OCI-LY3 (cell line): Measurements from ENCODE around the gene FMN1.

Source experiments
- H2AFZ ChIP-seq: fragments of 200-600, 300-600 bp; shearing (Covaris generic); 2 replicates; pipeline ENCODE4 v1.6.0; 2014; ENCODE audit warnings: antibody characterized with exemption, low read depth, low read length
- H3K27ac ChIP-seq: fragments of 200-600, 300-600 bp; sonication (generic); 2 replicates; pipeline ENCODE4 v1.5.1; 2014; ENCODE audit warnings: mild to moderate bottlenecking, low read length, moderate library complexity, mixed read lengths
- H3K27me3 ChIP-seq: fragments of 200-600, 300-600 bp; sonication (generic); 2 replicates; pipeline ENCODE4 v1.6.1; 2014; ENCODE audit warnings: low read depth, low read length, mixed read lengths
- H3K36me3 ChIP-seq: fragments of 200-600, 300-600 bp; sonication (generic); replicated peaks from 2 replicates; pipeline ENCODE3; 2014; ENCODE audit warnings: low read depth, low read length, mixed read lengths
- H3K4me1 ChIP-seq: fragments of 300-600, 200-600 bp; sonication (generic); 2 replicates; pipeline ENCODE4 v1.6.1; 2014; ENCODE audit warnings: low read length, mixed read lengths
- H3K4me2 ChIP-seq: fragments of 200-600, 300-600 bp; sonication (generic); 2 replicates; pipeline ENCODE4 v1.6.1; 2014; ENCODE audit warnings: low read length, mixed read lengths
- H3K4me3 ChIP-seq: fragments of 300-600, 200-600 bp; sonication (generic); 2 replicates; pipeline ENCODE4 v1.5.1; 2014; ENCODE audit warnings: antibody characterized with exemption, mild to moderate bottlenecking, low read length, moderate library complexity
- H3K79me2 ChIP-seq: fragments of 300-600, 200-600 bp; shearing (Covaris generic); 2 replicates; pipeline ENCODE4 v1.6.1; 2014; ENCODE audit warnings: mild to moderate bottlenecking, low read length, mixed read lengths
- H3K9ac ChIP-seq: fragments of 300-600, 200-600 bp; shearing (Covaris generic); 2 replicates; pipeline ENCODE4 v1.6.0; 2014; ENCODE audit warnings: mild to moderate bottlenecking, low read length, moderate library complexity
- H3K9me3 ChIP-seq: fragments of 200-600, 300-600 bp; shearing (Covaris generic); 2 replicates; pipeline ENCODE4 v1.6.1; 2014; ENCODE audit warnings: low read length, mixed read lengths; ENCODE audit not compliant: insufficient read depth
- H4K20me1 ChIP-seq: fragments of 200-600, 300-600 bp; sonication (generic); 2 replicates; pipeline ENCODE4 v1.6.1; 2016; ENCODE audit warnings: low read length, mixed read lengths; ENCODE audit not compliant: insufficient read depth
- EZH2phosphoT487 ChIP-seq: fragments of 200-600 bp; shearing (Covaris generic); IDR thresholded peaks from 2 replicates; pipeline ENCODE4 v1.6.1; 2018; ENCODE audit warnings: antibody characterized with exemption, mixed run types, low read depth
- TF ChIP-seq, protein P1 (sequence below): fragments of 200-600, 300-600 bp; sonication (generic); IDR thresholded peaks from 2 replicates; pipeline ENCODE4 v1.5.1; 2014; ENCODE audit warnings: antibody characterized with exemption, low read length, low read depth

The FMN1 gene

DNA sequence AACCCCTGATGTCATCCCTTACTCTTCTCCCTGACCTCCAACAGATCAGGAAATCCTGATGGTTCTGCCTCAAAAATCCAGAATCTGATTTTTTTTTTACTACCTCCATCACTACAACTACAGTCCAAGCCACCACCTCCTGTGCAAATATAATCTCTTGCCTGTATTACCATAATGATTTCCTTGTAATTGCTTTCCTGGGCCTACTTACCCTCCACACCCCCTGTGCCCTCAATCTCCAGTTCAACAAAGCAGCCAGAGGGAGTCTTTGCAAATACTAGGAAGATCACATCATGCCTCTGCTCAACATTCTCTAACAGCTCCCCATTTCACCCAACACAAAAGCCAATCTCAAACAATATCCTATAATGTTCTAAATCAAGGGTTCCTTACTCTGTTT is 159.9 kb downstream of the FMN1 start:
- no peaks in the 10 kb centered on the region for H4K20me1 ChIP-seq
- no peaks in the 10 kb centered on the region for H3K36me3 ChIP-seq
- no peaks in the 10 kb centered on the region for H3K4me1 ChIP-seq
- no peak overlapping the region for H3K9ac ChIP-seq
- TF ChIP-seq EZH2phosphoT487, result no peak
- no peak overlapping the region for H2AFZ ChIP-seq
- no peak overlapping the region for H3K4me3 ChIP-seq
- H3K27me3 ChIP-seq, result 0 out of 2 replicates have a peak, but pooled peaks cover 4% of the 10 kb centered on the region
- H3K9me3 ChIP-seq, result no peaks in the 10 kb centered on the region
- H3K4me2 ChIP-seq, result no peak overlapping the region
- H3K79me2 ChIP-seq, result no peaks in the 10 kb centered on the region
- no peak overlapping the region for H3K27ac ChIP-seq

DNA sequence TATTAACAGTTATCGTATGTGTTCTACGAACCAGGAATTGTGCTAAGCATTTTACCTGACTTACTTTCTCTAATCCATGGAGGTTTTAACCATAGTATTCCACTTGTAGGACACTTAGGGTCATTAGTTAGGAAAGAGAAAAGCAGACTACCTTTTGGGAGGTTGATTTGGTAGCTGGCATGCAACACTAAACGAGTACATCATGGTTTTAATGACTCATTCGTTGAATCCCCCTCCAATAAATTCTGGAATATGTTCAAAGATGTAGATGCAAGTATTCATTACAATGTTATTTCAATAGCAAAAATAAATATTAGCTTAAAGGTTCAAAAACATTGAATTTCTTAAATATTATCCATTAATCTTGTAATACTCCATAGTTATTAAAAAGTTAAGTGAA is 162.5 kb downstream of the FMN1 start:
- H4K20me1 ChIP-seq, result no peaks in the 10 kb centered on the region
- H3K27ac ChIP-seq, result no peak overlapping the region

DNA sequence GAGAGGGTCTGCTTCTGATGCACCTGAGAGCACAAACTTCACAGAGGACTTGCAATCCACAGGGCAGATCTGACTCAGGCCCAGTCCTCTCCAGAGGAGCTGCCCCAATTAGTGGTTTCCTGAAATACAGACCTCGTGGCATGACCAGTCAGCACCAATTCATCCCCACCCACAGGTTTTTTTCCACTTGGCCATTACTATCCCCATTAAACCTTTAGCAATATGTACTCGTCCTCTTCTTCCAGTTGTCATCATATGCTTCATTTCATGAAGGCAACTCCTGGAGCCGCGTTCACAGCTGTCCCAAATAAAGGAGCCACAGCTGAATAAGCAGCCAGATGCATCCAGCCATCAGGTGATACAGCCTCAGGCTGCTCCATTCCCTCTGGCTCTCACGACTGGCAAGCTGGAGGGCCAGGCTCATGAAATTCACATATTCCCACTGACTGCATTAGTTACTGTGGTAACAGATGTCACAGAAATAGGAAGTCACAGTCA is 163.1 kb downstream of the FMN1 start:
- H3K4me2 ChIP-seq, result no peak overlapping the region
- no peaks in the 10 kb centered on the region for H3K4me1 ChIP-seq
- H3K79me2 ChIP-seq, result no peaks in the 10 kb centered on the region
- no peaks in the 10 kb centered on the region for H3K36me3 ChIP-seq
- H3K9ac ChIP-seq, result no peak overlapping the region
- no peaks in the 10 kb centered on the region for H3K9me3 ChIP-seq
- H3K4me3 ChIP-seq, result no peak overlapping the region
- TF ChIP-seq, protein P1, sequence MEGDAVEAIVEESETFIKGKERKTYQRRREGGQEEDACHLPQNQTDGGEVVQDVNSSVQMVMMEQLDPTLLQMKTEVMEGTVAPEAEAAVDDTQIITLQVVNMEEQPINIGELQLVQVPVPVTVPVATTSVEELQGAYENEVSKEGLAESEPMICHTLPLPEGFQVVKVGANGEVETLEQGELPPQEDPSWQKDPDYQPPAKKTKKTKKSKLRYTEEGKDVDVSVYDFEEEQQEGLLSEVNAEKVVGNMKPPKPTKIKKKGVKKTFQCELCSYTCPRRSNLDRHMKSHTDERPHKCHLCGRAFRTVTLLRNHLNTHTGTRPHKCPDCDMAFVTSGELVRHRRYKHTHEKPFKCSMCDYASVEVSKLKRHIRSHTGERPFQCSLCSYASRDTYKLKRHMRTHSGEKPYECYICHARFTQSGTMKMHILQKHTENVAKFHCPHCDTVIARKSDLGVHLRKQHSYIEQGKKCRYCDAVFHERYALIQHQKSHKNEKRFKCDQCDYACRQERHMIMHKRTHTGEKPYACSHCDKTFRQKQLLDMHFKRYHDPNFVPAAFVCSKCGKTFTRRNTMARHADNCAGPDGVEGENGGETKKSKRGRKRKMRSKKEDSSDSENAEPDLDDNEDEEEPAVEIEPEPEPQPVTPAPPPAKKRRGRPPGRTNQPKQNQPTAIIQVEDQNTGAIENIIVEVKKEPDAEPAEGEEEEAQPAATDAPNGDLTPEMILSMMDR, result no peak
- TF ChIP-seq EZH2phosphoT487, result no peak
- H3K27me3 ChIP-seq, result no peaks in the 10 kb centered on the region
- H4K20me1 ChIP-seq, result no peaks in the 10 kb centered on the region
- no peak overlapping the region for H2AFZ ChIP-seq
- H3K27ac ChIP-seq, result no peak overlapping the region

More for the DNA sequence above, 162.5 kb downstream of the FMN1 start:
- Histone ChIP-seq H3K4me3 (no peak overlapping the region), H2AFZ (no peak overlapping the region), H3K4me2 (no peak overlapping the region), H3K4me1 (no peaks in the 10 kb centered on the region), H3K9me3 (no peaks in the 10 kb centered on the region), H3K27me3 (no peaks in the 10 kb centered on the region), H3K9ac (no peak overlapping the region), H3K79me2 (no peaks in the 10 kb centered on the region), H3K36me3 (no peaks in the 10 kb centered on the region)
- TF ChIP-seq EZH2phosphoT487, result no peak
- TF ChIP-seq, protein P1, result no peak

DNA sequence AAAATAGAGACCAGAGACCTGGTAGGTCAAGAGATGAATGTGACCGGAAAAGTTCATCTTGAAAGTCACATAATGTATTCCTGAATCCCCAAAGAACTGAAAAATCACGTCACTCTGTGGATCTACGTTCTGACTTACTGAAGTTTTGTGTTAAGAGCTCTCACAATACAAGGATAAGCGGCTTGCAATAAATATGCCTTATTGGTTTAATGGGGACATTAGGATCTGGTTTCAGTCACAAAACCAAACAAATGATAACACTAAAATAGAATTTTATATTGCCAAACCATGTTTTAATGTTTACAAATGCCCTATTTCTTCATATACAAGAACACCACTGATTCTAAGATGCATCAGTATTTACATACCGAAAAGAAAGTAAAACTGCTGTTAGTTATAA is 164.2 kb downstream of the FMN1 start:
- Histone ChIP-seq H3K4me3 (no peak overlapping the region), H3K4me2 (no peak overlapping the region), H3K27ac (no peak overlapping the region), H4K20me1 (no peaks in the 10 kb centered on the region), H3K27me3 (no peaks in the 10 kb centered on the region), H3K79me2 (no peaks in the 10 kb centered on the region), H3K9ac (no peak overlapping the region), H3K36me3 (no peaks in the 10 kb centered on the region), H3K4me1 (no peaks in the 10 kb centered on the region), H2AFZ (no peak overlapping the region), H3K9me3 (no peaks in the 10 kb centered on the region)
- TF ChIP-seq EZH2phosphoT487, result no peak
- TF ChIP-seq, protein P1, result no peak
